Breast epithelium (tissue), 4 donors: ENCODE data around the gene AQP5. TPM values are rescaled to one million over a fixed set of nuclear protein-coding genes. Genes with fewer than 3 reads are reported as not detected.

Experiments
- DNase-seq, 2 donors: peaks; one replicate each; pipeline ENCODE4 v3.0.0-alpha.2; 2019; ENCODE audit warnings: low spot score in 2 of 2
- H3K27ac ChIP-seq, 2 donors: fragments of 200-600 bp; sonication (generic) in 1 of 2; one replicate each; pipeline ENCODE4 v1.5.1; 2016 to 2019; ENCODE audit warnings: mild to moderate bottlenecking in 1 of 2
- H3K27me3 ChIP-seq, 2 donors: fragments of 200-600 bp; sonication (generic) in 1 of 2; one replicate each; pipeline versions ENCODE4 v1.5.1 to v1.6.0; 2017 to 2019; ENCODE audit warnings: control low read depth in 1 of 2, mild to moderate bottlenecking in 1 of 2
- H3K36me3 ChIP-seq: fragments of 200-600 bp; one replicate; pipeline ENCODE4 v1.5.1; 2019
- H3K4me1 ChIP-seq, 2 donors: fragments of 200-600 bp; sonication (generic); one replicate each; pipeline ENCODE4 v1.5.1; 2016 to 2019; ENCODE audit warnings: control low read depth in 1 of 2
- H3K4me3 ChIP-seq, 3 donors: fragments of 200-600 bp; sonication (generic); 1 replicate in 2 of 3; 2 replicates in 1 of 3; pipeline ENCODE4 v1.5.1; 2016 to 2019; ENCODE audit warnings: mild to moderate bottlenecking in 3 of 3, moderate library complexity in 2 of 3
- H3K9me3 ChIP-seq, 2 donors: fragments of 200-600 bp; sonication (generic) in 1 of 2; one replicate each; pipeline ENCODE4 v1.5.1; 2016 to 2019; ENCODE audit warnings: control low read depth in 1 of 2
- CTCF ChIP-seq, 3 donors: fragments of 450-650 bp; IDR thresholded peaks; one replicate each; pipeline ENCODE4 v1.5.1; 2016 to 2017; ENCODE audit warnings: antibody characterized with exemption in 3 of 3, mild to moderate bottlenecking in 3 of 3, moderate library complexity in 3 of 3
- POLR2A ChIP-seq: fragments of 450-650 bp; IDR thresholded peaks from one replicate; pipeline ENCODE4 v1.6.1; 2016; ENCODE audit warnings: antibody characterized with exemption, mild to moderate bottlenecking, moderate library complexity
- POLR2AphosphoS5 ChIP-seq, 3 donors: sonication (generic); formaldehyde crosslinking; IDR thresholded peaks; one replicate each; pipeline ENCODE4 v1.6.1; 2017; ENCODE audit warnings: antibody characterized with exemption in 3 of 3
- intact Hi-C: fragments of 100-400 bp; cut with DNase I; formaldehyde crosslinking; loops from one replicate; pipeline ENCODE4 v1.15.1; 2023; ENCODE audit warnings: low total_unique reads
- total RNA-seq, 3 donors: library from RNA; depleted of rRNA; stranded (reverse); fragments of >200 nt; gene quantifications; one replicate each; pipeline ENCODE4 v1.1.0, GENCODE V29; 2016

The AQP5 gene
- total RNA-seq, 3 donors from 2014 or later, result 3.1 to 4.6 TPM; not detected in 1

GRCh38 chr12:49963976-49964815 lies 2.5 kb downstream of the AQP5 start:
- intact Hi-C loops, result loop anchor here (10.0 kb wide), 1 partner anchor 189 kb away; no protein-coding TSS in a partner anchor

GRCh38 chr12:49964849-49965624 lies 3.4 kb downstream of the AQP5 start:
- Histone ChIP-seq H3K4me1 (peaks cover 4 to 8% of the 10 kb centered on the region in 2 donors), H3K27ac (no peak overlapping the region), H3K36me3 (no peaks in the 10 kb centered on the region), H3K4me3 (no peak overlapping the region), H3K9me3 (no peaks in the 10 kb centered on the region), H3K27me3 (peaks cover 0 to 3% of the 10 kb centered on the region in 2 donors)
- intact Hi-C loops, result loop anchor here (10.0 kb wide), 1 partner anchor 190 kb away; no protein-coding TSS in a partner anchor
- no peak for TF ChIP-seq POLR2A
- no peak for TF ChIP-seq CTCF (IDR thresholded peaks at IDR 0.05)
- no peak for TF ChIP-seq POLR2AphosphoS5 (IDR thresholded peaks at IDR 0.05)
- DNase-seq, result no peak

More at GRCh38 chr12:49963976-49964815, 2.5 kb downstream of the AQP5 start:
- no peaks in the 10 kb centered on the region for H3K9me3 ChIP-seq
- no peak for DNase-seq
- no peak overlapping the region for H3K4me3 ChIP-seq
- no peaks in the 10 kb centered on the region for H3K36me3 ChIP-seq
- no peak for TF ChIP-seq CTCF (IDR thresholded peaks at IDR 0.05)
- TF ChIP-seq POLR2AphosphoS5 (IDR thresholded peaks at IDR 0.05), result no peak
- TF ChIP-seq POLR2A, result no peak
- H3K27me3 ChIP-seq, result peaks cover 0 to 3% of the 10 kb centered on the region in 2 donors
- H3K27ac ChIP-seq, result no peak overlapping the region
- peaks cover 4 to 8% of the 10 kb centered on the region in 2 donors for H3K4me1 ChIP-seq

GRCh38 chr12:49965836-49966235 lies 4.2 kb downstream of the AQP5 start:
- no peak for DNase-seq

GRCh38 chr12:49966511-49967041 lies 4.9 kb downstream of the AQP5 start:
- no peak for DNase-seq
- Histone ChIP-seq H3K27me3 (peaks cover 0 to 3% of the 10 kb centered on the region in 2 donors), H3K9me3 (no peaks in the 10 kb centered on the region), H3K4me3 (no peak overlapping the region), H3K4me1 (peaks cover 0 to 8% of the 10 kb centered on the region in 2 donors), H3K36me3 (no peaks in the 10 kb centered on the region), H3K27ac (no peak overlapping the region)
- intact Hi-C loops, result loop anchor here (10.0 kb wide), 1 partner anchor 192 kb away; no protein-coding TSS in a partner anchor
- TF ChIP-seq CTCF (IDR thresholded peaks at IDR 0.05) (no peak), POLR2AphosphoS5 (IDR thresholded peaks at IDR 0.05) (no peak), POLR2A (no peak)

More at GRCh38 chr12:49965836-49966235, 4.2 kb downstream of the AQP5 start:
- no peak for TF ChIP-seq POLR2A
- no peak for TF ChIP-seq POLR2AphosphoS5 (IDR thresholded peaks at IDR 0.05)
- TF ChIP-seq CTCF (IDR thresholded peaks at IDR 0.05), result no peak
- Histone ChIP-seq H3K27me3 (peaks cover 0 to 3% of the 10 kb centered on the region in 2 donors), H3K4me3 (no peak overlapping the region), H3K27ac (no peak overlapping the region), H3K9me3 (no peaks in the 10 kb centered on the region), H3K4me1 (peaks cover 4 to 8% of the 10 kb centered on the region in 2 donors), H3K36me3 (no peaks in the 10 kb centered on the region)
- intact Hi-C loops, result loop anchor here (10.0 kb wide), 1 partner anchor 191 kb away; no protein-coding TSS in a partner anchor
